ENCODE data around the gene TEKT2.

GRCh38 chr1:36122062-36123030 is 38.5 kb downstream of the TEKT2 start:
- TF ChIP-seq CTCF (conservative IDR thresholded peaks at IDR 0.05) = no peak
- no peak for TF ChIP-seq ZFX (IDR thresholded peaks at IDR 0.05)

All from C4-2B (cell line).